Skin of body (tissue), 2 donors: ENCODE measurements around the gene IFT80. TPM values are rescaled to one million over a fixed set of nuclear protein-coding genes. Genes with fewer than 3 reads are reported as not detected.
A peak's percentile ranks its signal among the peaks of the same experiment; 100 is the strongest.
"Not testable (repeated sequence)": the region's sequence is repeated elsewhere in the genome, so short reads cannot be mapped to it uniquely, and the experiment has no call there.

ENCODE experiments used
- DNase-seq: peaks from one replicate; lab custom pipeline; 2025; lab: John Stamatoyannopoulos, UW
- total RNA-seq: library from RNA; depleted of rRNA; stranded (reverse); fragments of >200 nt; gene quantifications from one replicate; pipeline ENCODE4 v1.2.3, GENCODE V29; 2014

Gene IFT80
- total RNA-seq, 1 donor from 2014 or later, result 38.0 TPM

DNA sequence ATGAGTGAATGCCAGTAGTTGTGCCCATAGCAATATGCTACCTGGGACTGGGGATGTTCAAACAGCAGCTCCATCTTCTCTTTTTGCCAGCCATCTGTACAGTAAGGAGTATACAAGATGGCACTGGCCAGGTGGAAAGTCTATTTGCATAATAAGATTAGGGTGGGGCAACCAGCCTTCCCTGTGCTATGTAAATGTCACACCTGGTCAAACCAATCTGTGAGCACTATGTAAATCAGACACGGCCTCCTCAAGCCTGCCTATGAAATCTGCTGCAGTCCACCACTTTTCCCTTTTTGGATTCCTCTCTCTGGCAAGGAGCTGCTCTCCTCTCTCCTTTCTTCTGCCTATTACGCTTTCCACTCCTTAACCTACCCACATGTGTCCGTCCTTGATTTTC, 120.8 kb downstream of the IFT80 start:
- no peak for DNase-seq

GRCh38 chr3:160265088-160265487, 133.9 kb downstream of the IFT80 start:
- DNase-seq, result no peak

- no peak for DNase-seq
Measured at GRCh38 chr3:160260587-160261270, 138.3 kb downstream of the IFT80 start.

GRCh38 chr3:160259589-160259988, 139.4 kb downstream of the IFT80 start:
- no peak for DNase-seq

- no peak for DNase-seq
Measured at GRCh38 chr3:160257606-160258005, 141.4 kb downstream of the IFT80 start.

DNA sequence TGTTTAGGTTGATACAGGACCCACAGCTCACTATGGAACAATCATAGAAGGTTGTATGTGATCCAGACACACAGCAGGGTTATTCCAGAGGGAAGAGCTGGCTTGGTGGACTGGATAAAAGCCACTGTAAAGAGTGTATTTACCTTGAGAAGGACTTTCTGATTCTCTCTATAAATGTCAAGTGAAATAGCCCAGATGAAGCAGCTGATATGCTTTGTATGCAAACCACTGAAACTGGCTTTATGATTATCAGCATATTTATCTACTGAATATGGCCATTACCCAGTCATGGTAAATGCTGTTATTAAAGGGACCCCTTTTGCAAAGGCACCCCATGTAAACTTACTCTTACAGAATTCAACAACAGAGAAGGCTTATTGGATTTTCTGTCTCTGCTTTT, 145.7 kb downstream of the IFT80 start:
- no peak for DNase-seq

- peak; percentile 30 for DNase-seq
Measured at GRCh38 chr3:160247766-160248165, 151.3 kb downstream of the IFT80 start.

DNA sequence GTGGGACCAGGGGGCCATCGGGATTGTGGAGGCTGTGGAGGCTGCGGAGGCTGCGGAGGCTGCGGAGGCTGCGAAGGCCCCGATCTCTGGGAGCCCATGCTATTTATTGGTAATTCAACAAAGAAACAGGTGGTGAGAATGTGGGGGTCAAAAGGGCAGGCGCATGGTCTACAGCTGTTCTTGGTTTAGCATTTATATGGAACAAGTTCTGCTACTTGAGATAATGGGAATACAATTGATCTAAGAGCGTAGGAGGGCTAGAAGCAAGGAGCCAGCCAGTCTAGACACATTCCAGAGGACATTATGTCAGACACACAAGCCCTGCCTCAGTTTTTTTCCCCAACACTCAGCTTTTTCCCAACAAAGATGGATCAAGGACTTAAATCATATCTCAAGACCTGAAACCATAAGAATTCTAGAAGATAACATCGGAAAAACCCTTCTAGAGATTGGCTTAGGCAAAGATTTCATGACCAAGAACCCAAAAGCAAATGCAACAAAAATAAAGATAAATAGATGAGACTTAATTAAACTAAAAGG, 153.7 kb downstream of the IFT80 start:
- DNase-seq, result no peak

GRCh38 chr3:160240719-160241118, 158.3 kb downstream of the IFT80 start:
- not testable (repeated sequence) for DNase-seq

- DNase-seq, result no peak
Measured at GRCh38 chr3:160232014-160232413, 167.0 kb downstream of the IFT80 start.

- no peak for DNase-seq
Measured at GRCh38 chr3:160227419-160227818, 171.6 kb downstream of the IFT80 start.

DNA sequence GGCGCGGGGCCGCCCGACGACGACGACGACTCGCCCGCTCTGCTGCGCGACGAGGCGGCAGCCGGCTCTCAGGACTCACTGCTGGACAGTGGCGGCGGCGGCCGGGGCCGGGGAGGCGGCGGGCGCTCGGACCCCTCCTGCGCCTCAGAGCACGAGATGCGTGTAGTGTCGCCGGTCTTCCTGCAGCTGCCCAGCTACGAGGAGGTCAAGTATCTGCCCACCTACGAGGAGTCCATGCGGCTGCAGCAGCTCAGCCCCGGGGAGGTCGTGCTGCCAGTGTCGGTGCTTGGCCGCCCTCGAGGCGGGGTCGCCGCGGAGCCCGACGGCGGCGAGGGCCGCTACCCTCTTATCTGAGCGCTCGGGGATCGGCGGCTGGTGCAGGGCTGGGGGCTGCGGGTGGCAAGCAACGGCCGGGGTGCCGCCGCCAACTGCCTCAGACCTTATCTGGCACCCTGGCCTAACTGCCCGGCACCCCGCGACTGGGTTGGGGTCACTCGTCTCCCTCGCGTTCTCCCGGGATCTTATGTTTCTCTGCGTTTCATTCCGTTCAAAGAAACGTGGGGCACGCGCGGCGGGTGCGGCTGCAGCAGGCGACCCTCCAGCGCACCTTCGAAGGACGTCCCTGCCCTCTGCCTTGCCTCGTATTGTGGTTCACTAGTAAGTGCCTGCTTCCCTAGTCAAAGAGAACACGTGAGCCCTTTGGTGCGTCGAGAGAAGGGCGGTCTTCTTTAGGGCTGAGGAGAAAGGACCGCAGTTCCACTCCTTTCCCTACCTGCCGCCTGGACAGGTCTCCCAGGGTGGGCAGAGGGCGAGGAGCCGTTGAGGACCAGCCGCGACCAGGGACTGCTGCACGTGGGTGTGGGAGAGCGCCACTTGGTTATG, 172.8 kb downstream of the IFT80 start:
- no peak for DNase-seq

DNA sequence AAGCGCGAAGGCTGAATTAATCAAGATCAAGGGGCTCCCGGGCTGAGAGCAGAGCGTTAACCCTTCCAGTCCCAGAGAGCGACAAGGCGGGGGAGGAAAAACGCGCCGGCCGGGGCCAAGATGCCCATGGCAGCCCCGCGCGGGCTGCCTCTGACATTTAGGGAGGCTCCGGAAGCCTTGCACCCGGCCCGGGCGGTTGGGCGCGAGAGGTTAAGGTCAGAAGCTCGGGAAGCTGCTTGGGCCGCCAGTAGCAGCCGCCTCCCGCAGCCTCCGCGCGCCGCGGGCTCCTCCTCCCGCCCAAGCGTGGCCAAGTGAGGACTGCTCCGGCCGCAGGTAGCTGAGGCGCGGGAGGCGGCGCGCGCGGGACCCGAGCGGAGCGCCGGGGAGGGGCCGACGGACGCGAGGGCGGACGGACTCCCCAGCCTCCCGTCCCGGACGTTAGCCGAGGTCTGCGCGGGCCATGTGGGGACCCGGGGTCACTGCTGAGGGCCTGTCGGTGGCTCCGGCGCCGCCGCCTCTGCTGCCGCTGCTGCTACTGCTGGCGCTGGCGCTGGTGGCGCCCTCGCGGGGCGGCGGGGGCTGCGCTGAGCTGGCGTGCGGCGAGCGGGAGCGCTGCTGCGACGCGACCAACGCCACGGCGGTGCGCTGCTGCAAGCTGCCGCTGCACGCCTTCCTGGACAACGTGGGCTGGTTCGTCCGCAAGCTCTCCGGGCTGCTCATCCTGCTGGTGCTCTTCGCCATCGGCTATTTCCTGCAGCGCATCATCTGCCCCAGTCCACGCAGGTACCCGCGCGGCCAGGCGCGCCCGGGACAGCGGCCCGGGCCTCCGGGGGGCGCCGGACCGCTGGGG, 173.6 kb downstream of the IFT80 start, which contains the start of gene C3orf80:
Gene C3orf80, plus strand, starts transcription at position 247 of the 850 bp plus-strand sequence. Its CDS starts 214 bp downstream, at position 461.
- no peak for DNase-seq

DNA sequence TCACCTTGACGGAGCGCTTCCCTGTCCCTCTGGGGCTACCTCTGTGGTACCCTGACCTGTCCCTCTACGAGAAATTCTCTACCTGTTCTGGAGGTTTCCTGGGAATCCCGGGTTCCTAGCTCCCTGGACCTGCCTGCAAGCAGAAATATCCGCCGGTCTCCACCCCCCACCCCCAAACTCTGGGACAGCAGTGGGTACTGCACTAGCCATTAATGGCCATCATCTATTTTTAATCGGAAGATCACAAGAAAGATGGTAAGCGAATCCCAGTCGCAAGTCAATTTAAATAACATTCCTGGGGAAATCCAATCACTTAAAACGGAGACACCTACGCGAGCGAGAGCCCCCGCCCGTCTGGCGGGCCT, 174.2 kb downstream of the IFT80 start:
- no peak for DNase-seq

- no peak for DNase-seq
Measured at GRCh38 chr3:160224256-160224655, 174.8 kb downstream of the IFT80 start.

GRCh38 chr3:160221019-160221418, 178.0 kb downstream of the IFT80 start:
- DNase-seq, result no peak

GRCh38 chr3:160220038-160220437, 179.0 kb downstream of the IFT80 start:
- DNase-seq, result no peak

GRCh38 chr3:160218136-160218535, 180.9 kb downstream of the IFT80 start:
- DNase-seq, result no peak

DNA sequence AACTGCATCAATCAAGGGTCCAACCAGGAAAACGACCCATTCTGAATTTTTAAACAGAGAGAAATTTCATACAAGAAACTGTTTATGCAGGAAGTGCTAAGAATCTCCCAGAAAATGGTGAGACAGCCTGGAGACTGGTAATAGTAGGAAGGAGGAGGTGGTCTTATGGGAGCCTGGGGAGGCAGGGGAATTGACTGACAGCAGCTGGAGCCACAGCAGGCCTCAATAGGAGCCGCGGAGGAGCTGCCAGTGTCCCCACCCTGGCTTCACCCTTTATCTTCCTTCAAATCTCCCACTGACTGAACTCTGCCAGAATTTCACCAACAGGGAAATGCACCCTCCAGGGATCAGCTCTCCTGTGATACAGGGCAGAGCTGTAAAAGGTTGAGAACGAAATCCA, 181.3 kb downstream of the IFT80 start:
- DNase-seq, result no peak

DNA sequence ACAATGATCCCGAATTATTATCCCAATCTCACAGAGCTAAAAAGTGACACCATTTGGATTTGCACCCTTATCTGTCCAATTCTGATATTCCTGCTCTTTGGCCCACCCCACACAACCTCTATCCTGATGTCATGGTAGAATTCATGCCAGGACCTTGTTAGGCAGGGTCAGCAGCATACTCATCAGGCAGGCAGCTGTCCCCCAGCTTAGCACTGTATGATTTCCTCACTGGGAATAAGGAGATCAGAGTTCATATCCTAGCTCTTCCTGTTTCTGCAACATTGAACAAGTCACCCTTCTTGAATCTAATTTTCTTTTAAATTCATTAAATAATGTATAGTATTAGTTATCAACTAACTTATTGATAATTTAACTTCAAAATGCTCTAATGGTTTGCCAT, 185.8 kb downstream of the IFT80 start:
- no peak for DNase-seq

DNA sequence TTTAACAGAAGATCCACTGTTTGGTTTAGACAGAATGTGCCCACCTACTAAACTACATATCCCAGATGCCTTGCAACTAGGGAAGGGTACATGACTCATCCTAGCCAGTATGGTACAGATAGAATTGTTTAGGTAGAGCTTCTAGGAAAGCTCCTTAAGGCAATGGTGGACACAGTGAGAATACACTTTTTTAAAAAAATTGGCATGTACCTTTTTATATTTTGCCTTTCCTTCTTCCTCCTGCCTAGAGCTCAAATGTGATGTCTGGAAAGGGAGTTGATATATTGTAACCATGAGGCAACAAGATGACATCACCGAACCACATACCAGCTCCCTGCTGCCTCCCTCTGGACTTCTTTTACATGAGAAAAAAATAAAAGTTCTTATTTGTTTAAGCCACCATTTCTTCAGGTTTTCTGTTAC, 188.2 kb downstream of the IFT80 start:
- no peak for DNase-seq
